GM19025 (cell line): ENCODE results near the gene ADRA2B.

Source experiments
- ATAC-seq: cut with Tn5 transposase; IDR thresholded peaks from one replicate; pipeline ENCODE4 v1.9.1; 2021; ENCODE audit warnings: mild to moderate bottlenecking, low read depth, moderate library complexity; ENCODE audit not compliant: unreplicated experiment

The ADRA2B gene

GRCh38 chr2:96138179-96139145 is 22.1 kb upstream of the ADRA2B start, which contains the start of gene ASTL:
TSS of gene ASTL (minus strand) at chr2:96138502. CDS start at chr2:96138436, 66 bp downstream.
- ATAC-seq = no peak

GRCh38 chr2:96137321-96138178 is 21.2 kb upstream of the ADRA2B start:
- no peak for ATAC-seq

GRCh38 chr2:96136129-96136720 is 19.9 kb upstream of the ADRA2B start:
- no peak for ATAC-seq

- ATAC-seq = no peak
Observed at GRCh38 chr2:96135621-96136020, 19.2 kb upstream of the ADRA2B start.

GRCh38 chr2:96135171-96135570 is 18.8 kb upstream of the ADRA2B start:
- ATAC-seq = no peak

- ATAC-seq = no peak
Observed at GRCh38 chr2:96134421-96134820, 18.1 kb upstream of the ADRA2B start.

- ATAC-seq = no peak
Observed at GRCh38 chr2:96131813-96132745, 15.7 kb upstream of the ADRA2B start.

- ATAC-seq = no peak
Observed at GRCh38 chr2:96131152-96131812, 14.9 kb upstream of the ADRA2B start.

GRCh38 chr2:96130483-96130882 is 14.1 kb upstream of the ADRA2B start:
- ATAC-seq = no peak

GRCh38 chr2:96129528-96130120 is 13.3 kb upstream of the ADRA2B start:
- ATAC-seq = no peak

- ATAC-seq = no peak
Observed at GRCh38 chr2:96128456-96128855, 12.1 kb upstream of the ADRA2B start.

- ATAC-seq = no peak
Observed at GRCh38 chr2:96124406-96125265, 8.3 kb upstream of the ADRA2B start.

GRCh38 chr2:96123936-96124335 is 7.6 kb upstream of the ADRA2B start:
- ATAC-seq = no peak

GRCh38 chr2:96123290-96123689 is 6.9 kb upstream of the ADRA2B start:
- ATAC-seq = no peak

- ATAC-seq = no peak
Observed at GRCh38 chr2:96122391-96122790, 6.0 kb upstream of the ADRA2B start.

GRCh38 chr2:96121414-96121813 is 5.0 kb upstream of the ADRA2B start:
- ATAC-seq = no peak

GRCh38 chr2:96120991-96121390 is 4.6 kb upstream of the ADRA2B start:
- no peak for ATAC-seq
